ENCODE measurements around the gene NPAS2.

DNA sequence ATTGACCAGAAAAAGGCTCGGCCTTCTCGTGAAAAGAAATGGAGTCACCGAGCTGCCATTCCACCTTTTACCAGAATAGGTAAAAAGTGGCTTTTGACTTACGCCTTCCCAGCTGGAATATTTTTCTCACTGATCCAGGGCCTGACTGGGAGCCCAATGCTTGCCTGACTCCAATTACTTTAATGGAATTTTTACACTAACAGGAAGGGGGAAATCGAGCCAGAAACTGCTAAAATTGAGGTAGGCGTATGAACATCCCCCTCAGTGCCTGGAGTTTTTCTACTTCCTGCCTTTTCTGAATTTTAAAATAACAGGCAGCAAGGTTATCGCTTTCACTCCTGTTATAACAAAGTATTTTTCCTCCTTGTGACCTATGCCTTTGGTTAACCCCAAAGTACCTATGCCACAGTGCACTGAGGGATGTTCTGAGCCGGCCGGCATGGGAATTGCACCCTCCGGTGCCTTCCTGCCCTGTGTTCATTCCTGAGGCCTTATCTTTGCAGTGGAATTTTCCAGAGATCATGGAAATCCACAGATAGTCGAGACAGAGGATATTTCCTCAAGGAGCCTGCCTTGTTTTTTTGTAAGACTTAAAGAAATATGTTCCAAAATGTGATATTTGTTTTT is 163.9 kb downstream of the NPAS2 start:
- TF ChIP-seq CTCF (IDR thresholded peaks at IDR 0.05) (no peak), POLR2AphosphoS5 (IDR thresholded peaks at IDR 0.05) (no peak)

Measured in upper lobe of left lung (tissue), 4 donors.